ENCODE results near the gene SMIM35.

SMIM35 gene

GRCh38 chr11:118099838-118100556 lies 13.2 kb upstream of the SMIM35 start:
- H3K36me3 Mint-ChIP-seq (ENCODE audit: low read depth), result no peaks in the 10 kb centered on the region
- no peak overlapping the region for H3K4me3 Mint-ChIP-seq
- peaks cover 4% of the 10 kb centered on the region for H3K27me3 Mint-ChIP-seq
- intact Hi-C loops (cut with micrococcal nuclease), result no loop called here
- H3K27ac Mint-ChIP-seq, result no peak overlapping the region
- H3K9me3 Mint-ChIP-seq, result no peaks in the 10 kb centered on the region
- peaks cover 12% of the 10 kb centered on the region for H3K4me1 Mint-ChIP-seq (ENCODE audit: low read depth)

GRCh38 chr11:118098996-118099837 lies 12.5 kb upstream of the SMIM35 start:
- no peak overlapping the region for H3K27ac Mint-ChIP-seq
- peaks cover 12% of the 10 kb centered on the region for H3K4me1 Mint-ChIP-seq (ENCODE audit: low read depth)
- H3K4me3 Mint-ChIP-seq, result no peak overlapping the region
- no peaks in the 10 kb centered on the region for H3K36me3 Mint-ChIP-seq (ENCODE audit: low read depth)
- H3K27me3 Mint-ChIP-seq, result peaks cover 4% of the 10 kb centered on the region
- intact Hi-C loops (cut with micrococcal nuclease), result no loop called here
- no peaks in the 10 kb centered on the region for H3K9me3 Mint-ChIP-seq

GRCh38 chr11:118095967-118096367 lies 9.2 kb upstream of the SMIM35 start:
- no peaks in the 10 kb centered on the region for H3K36me3 Mint-ChIP-seq (ENCODE audit: low read depth)

GRCh38 chr11:118095493-118095892 lies 8.7 kb upstream of the SMIM35 start:
- H3K27ac Mint-ChIP-seq, result no peak overlapping the region
- H3K9me3 Mint-ChIP-seq, result no peaks in the 10 kb centered on the region
- peaks cover 1% of the 10 kb centered on the region for H3K27me3 Mint-ChIP-seq
- peaks cover 7% of the 10 kb centered on the region for H3K4me1 Mint-ChIP-seq (ENCODE audit: low read depth)
- H3K36me3 Mint-ChIP-seq (ENCODE audit: low read depth), result no peaks in the 10 kb centered on the region
- intact Hi-C loops (cut with micrococcal nuclease), result no loop called here
- H3K4me3 Mint-ChIP-seq, result no peak overlapping the region

More at GRCh38 chr11:118095967-118096367, 9.2 kb upstream of the SMIM35 start:
- peaks cover 1% of the 10 kb centered on the region for H3K27me3 Mint-ChIP-seq
- peaks cover 7% of the 10 kb centered on the region for H3K4me1 Mint-ChIP-seq (ENCODE audit: low read depth)
- H3K9me3 Mint-ChIP-seq, result no peaks in the 10 kb centered on the region
- H3K27ac Mint-ChIP-seq, result no peak overlapping the region
- H3K4me3 Mint-ChIP-seq, result no peak overlapping the region
- intact Hi-C loops (cut with micrococcal nuclease), result no loop called here

- intact Hi-C loops (cut with micrococcal nuclease), result no loop called here
- Mint-ChIP-seq H3K9me3 (peaks cover 9% of the 10 kb centered on the region), H3K4me1 (ENCODE audit: low read depth) (peaks cover 18% of the 10 kb centered on the region), H3K4me3 (no peak overlapping the region), H3K27ac (no peak overlapping the region), H3K27me3 (no peaks in the 10 kb centered on the region), H3K36me3 (ENCODE audit: low read depth) (no peaks in the 10 kb centered on the region)
Measured at GRCh38 chr11:118092907-118093571, 6.3 kb upstream of the SMIM35 start.

GRCh38 chr11:118091690-118092089 lies 4.9 kb upstream of the SMIM35 start:
- H3K4me1 Mint-ChIP-seq (ENCODE audit: low read depth), result peaks cover 32% of the 10 kb centered on the region
- H3K27ac Mint-ChIP-seq, result no peak overlapping the region
- H3K27me3 Mint-ChIP-seq, result no peaks in the 10 kb centered on the region

GRCh38 chr11:118090545-118091162 lies 3.9 kb upstream of the SMIM35 start:
- Mint-ChIP-seq H3K27ac (no peak overlapping the region), H3K27me3 (no peaks in the 10 kb centered on the region), H3K36me3 (ENCODE audit: low read depth) (peaks cover 17% of the 10 kb centered on the region), H3K4me1 (ENCODE audit: low read depth) (peaks cover 35% of the 10 kb centered on the region), H3K9me3 (peaks cover 31% of the 10 kb centered on the region), H3K4me3 (no peak overlapping the region)
- intact Hi-C loops (cut with micrococcal nuclease), result no loop called here

More at GRCh38 chr11:118091690-118092089, 4.9 kb upstream of the SMIM35 start:
- Mint-ChIP-seq H3K9me3 (peaks cover 23% of the 10 kb centered on the region), H3K4me3 (no peak overlapping the region), H3K36me3 (ENCODE audit: low read depth) (peaks cover 11% of the 10 kb centered on the region)
- intact Hi-C loops (cut with micrococcal nuclease), result no loop called here

GRCh38 chr11:118088531-118088930 lies 1.8 kb upstream of the SMIM35 start:
- H3K27me3 Mint-ChIP-seq, result no peaks in the 10 kb centered on the region

GRCh38 chr11:118087931-118088330 lies 1.2 kb upstream of the SMIM35 start:
- Mint-ChIP-seq H3K36me3 (ENCODE audit: low read depth) (peaks cover 17% of the 10 kb centered on the region), H3K4me1 (ENCODE audit: low read depth) (peaks cover 48% of the 10 kb centered on the region), H3K4me3 (no peak overlapping the region), H3K9me3 (peaks cover 31% of the 10 kb centered on the region), H3K27me3 (no peaks in the 10 kb centered on the region), H3K27ac (peak overlapping the region; percentile 52)
- intact Hi-C loops (cut with micrococcal nuclease), result no loop called here

More at GRCh38 chr11:118088531-118088930, 1.8 kb upstream of the SMIM35 start:
- Mint-ChIP-seq H3K36me3 (ENCODE audit: low read depth) (peaks cover 17% of the 10 kb centered on the region), H3K4me3 (no peak overlapping the region), H3K27ac (peak overlapping the region; percentile 52), H3K9me3 (peaks cover 31% of the 10 kb centered on the region), H3K4me1 (ENCODE audit: low read depth) (peaks cover 43% of the 10 kb centered on the region)
- intact Hi-C loops (cut with micrococcal nuclease), result no loop called here

GRCh38 chr11:118084656-118085055 lies 2.1 kb downstream of the SMIM35 start:
- H3K4me3 Mint-ChIP-seq, result no peak overlapping the region
- no peak overlapping the region for H3K27ac Mint-ChIP-seq
- intact Hi-C loops (cut with micrococcal nuclease), result no loop called here
- H3K27me3 Mint-ChIP-seq, result peaks cover under 1% of the 10 kb centered on the region
- peaks cover 17% of the 10 kb centered on the region for H3K36me3 Mint-ChIP-seq (ENCODE audit: low read depth)
- H3K4me1 Mint-ChIP-seq (ENCODE audit: low read depth), result peaks cover 69% of the 10 kb centered on the region
- H3K9me3 Mint-ChIP-seq, result peaks cover 31% of the 10 kb centered on the region

GRCh38 chr11:118084247-118084646 lies 2.5 kb downstream of the SMIM35 start:
- Mint-ChIP-seq H3K9me3 (peaks cover 31% of the 10 kb centered on the region), H3K27ac (no peak overlapping the region), H3K4me3 (no peak overlapping the region), H3K4me1 (ENCODE audit: low read depth) (peaks cover 69% of the 10 kb centered on the region), H3K27me3 (peaks cover 1% of the 10 kb centered on the region), H3K36me3 (ENCODE audit: low read depth) (peaks cover 17% of the 10 kb centered on the region)
- intact Hi-C loops (cut with micrococcal nuclease), result no loop called here

GRCh38 chr11:118082880-118083552 lies 3.7 kb downstream of the SMIM35 start:
- H3K27ac Mint-ChIP-seq, result no peak overlapping the region
- intact Hi-C loops (cut with micrococcal nuclease), result no loop called here
- no peak overlapping the region for H3K4me3 Mint-ChIP-seq
- H3K27me3 Mint-ChIP-seq, result peaks cover 1% of the 10 kb centered on the region
- peaks cover 17% of the 10 kb centered on the region for H3K36me3 Mint-ChIP-seq (ENCODE audit: low read depth)
- peaks cover 64% of the 10 kb centered on the region for H3K4me1 Mint-ChIP-seq (ENCODE audit: low read depth)
- peaks cover 22% of the 10 kb centered on the region for H3K9me3 Mint-ChIP-seq

GRCh38 chr11:118081241-118081958 lies 5.4 kb downstream of the SMIM35 start:
- peaks cover 49% of the 10 kb centered on the region for H3K4me1 Mint-ChIP-seq (ENCODE audit: low read depth)
- intact Hi-C loops (cut with micrococcal nuclease), result no loop called here
- H3K9me3 Mint-ChIP-seq, result peaks cover 6% of the 10 kb centered on the region
- peaks cover 1% of the 10 kb centered on the region for H3K27me3 Mint-ChIP-seq
- no peak overlapping the region for H3K27ac Mint-ChIP-seq
- peaks cover 3% of the 10 kb centered on the region for H3K36me3 Mint-ChIP-seq (ENCODE audit: low read depth)
- H3K4me3 Mint-ChIP-seq, result no peak overlapping the region

Data from dendritic cell treated with granulocyte-macrophage colony-stimulating factor and Interleukin-4, amounts not matched to agents 40 ng/mL and 50 ng/mL, for 4 days (primary cell).